IPS-18a (cell line): ENCODE measurements around the gene RIPOR2.
"Not testable (repeated sequence)": the region's sequence is repeated elsewhere in the genome, so short reads cannot be mapped to it uniquely, and the experiment has no call there.

Source experiments
- H3K27ac ChIP-seq: one replicate; pipeline ENCODE4 v1.5.1; 2013; ENCODE audit warnings: low read length
- H3K27me3 ChIP-seq: one replicate; pipeline ENCODE4 v1.6.1; 2013; ENCODE audit warnings: mild to moderate bottlenecking, low read length; ENCODE audit not compliant: control insufficient read depth, insufficient read depth
- H3K36me3 ChIP-seq: one replicate; pipeline ENCODE4 v1.6.1; 2013; ENCODE audit warnings: low read depth, low read length; ENCODE audit not compliant: control insufficient read depth
- H3K4me1 ChIP-seq: one replicate; pipeline ENCODE4 v1.6.1; 2013; ENCODE audit warnings: low read depth, low read length; ENCODE audit not compliant: control insufficient read depth
- H3K4me3 ChIP-seq: one replicate; pipeline ENCODE4 v1.5.1; 2013; ENCODE audit warnings: low read length
- H3K9ac ChIP-seq: one replicate; pipeline ENCODE4 v1.6.1; 2013; ENCODE audit warnings: mild to moderate bottlenecking, low read length, moderate library complexity
- H3K9me3 ChIP-seq: one replicate; pipeline ENCODE4 v1.6.1; 2013; ENCODE audit warnings: low read depth, low read length; ENCODE audit not compliant: control insufficient read depth

Gene RIPOR2

DNA sequence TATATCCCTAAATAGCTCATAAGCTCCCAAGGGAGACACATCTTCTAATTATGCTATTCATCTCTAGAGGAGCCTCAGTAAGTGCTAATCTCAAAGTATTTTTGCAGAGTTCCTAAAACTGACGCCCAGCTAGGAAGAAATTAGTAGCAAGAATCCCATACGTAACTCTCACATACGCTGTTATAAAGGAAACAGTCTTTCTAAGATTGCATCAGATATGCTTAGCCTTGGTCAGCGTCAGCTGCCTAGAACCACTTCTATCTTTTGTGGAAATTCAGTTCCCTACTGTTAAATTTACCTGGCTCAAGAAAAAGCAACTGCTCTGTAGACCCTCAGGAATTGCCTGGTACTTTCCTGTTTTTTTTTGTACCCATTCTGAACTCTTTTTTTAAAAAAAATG lies 13.6 kb downstream of the RIPOR2 start:
- Histone ChIP-seq H3K9ac (no peak overlapping the region), H3K36me3 (no peaks in the 10 kb centered on the region), H3K9me3 (no peaks in the 10 kb centered on the region), H3K4me1 (peaks cover 44% of the 10 kb centered on the region), H3K27ac (no peak overlapping the region), H3K27me3 (no peaks in the 10 kb centered on the region), H3K4me3 (no peak overlapping the region)

DNA sequence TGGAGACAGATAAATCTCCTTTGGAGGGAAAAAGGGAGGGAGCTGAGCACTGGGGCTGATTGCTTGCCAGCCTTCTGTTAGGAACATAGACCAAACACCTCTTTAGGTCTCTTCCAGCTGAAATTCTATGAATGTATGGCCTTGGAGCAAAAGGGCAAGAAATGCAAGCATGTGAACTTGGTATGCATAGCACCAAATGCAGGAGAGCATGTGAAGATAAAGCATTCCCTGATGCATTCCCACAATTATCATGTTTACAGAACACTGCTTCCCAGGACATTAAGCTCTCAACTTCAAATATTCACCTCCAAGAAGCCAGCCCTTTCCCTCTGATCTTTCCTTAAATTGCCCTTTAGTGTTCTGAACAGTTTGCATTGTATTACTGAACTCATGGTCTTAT lies 15.6 kb downstream of the RIPOR2 start:
- H3K36me3 ChIP-seq = no peaks in the 10 kb centered on the region
- no peaks in the 10 kb centered on the region for H3K9me3 ChIP-seq
- H3K4me1 ChIP-seq = peaks cover 44% of the 10 kb centered on the region
- no peak overlapping the region for H3K27ac ChIP-seq
- H3K9ac ChIP-seq = no peak overlapping the region
- H3K27me3 ChIP-seq = no peaks in the 10 kb centered on the region
- H3K4me3 ChIP-seq = no peak overlapping the region

- Histone ChIP-seq H3K9me3 (no peaks in the 10 kb centered on the region), H3K27ac (no peak overlapping the region), H3K27me3 (no peaks in the 10 kb centered on the region), H3K9ac (no peak overlapping the region), H3K36me3 (no peaks in the 10 kb centered on the region), H3K4me3 (peak overlapping the region; percentile 5), H3K4me1 (peaks cover 41% of the 10 kb centered on the region)
Measured at GRCh38 chr6:24919056-24919892, 16.5 kb downstream of the RIPOR2 start.

DNA sequence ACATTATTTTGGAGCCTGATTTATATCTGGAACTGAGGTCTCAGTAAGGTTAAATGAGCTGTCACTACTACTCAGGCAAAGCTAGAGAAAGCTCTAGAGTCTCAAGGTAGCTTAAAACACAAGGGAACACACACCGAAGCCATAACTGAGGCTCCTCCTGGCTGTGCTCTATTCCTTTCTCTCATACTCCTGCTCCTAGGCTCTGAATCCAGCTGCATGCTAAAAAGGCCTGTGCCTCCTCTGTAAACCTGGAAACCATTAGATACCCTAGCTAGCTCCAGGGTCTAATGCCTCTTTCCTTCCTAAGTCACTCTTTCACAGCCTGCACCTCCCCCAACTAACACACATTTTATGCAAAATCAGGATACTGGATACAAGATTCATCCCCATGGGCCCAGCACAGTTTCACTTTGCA lies 17.1 kb downstream of the RIPOR2 start:
- H3K9ac ChIP-seq = no peak overlapping the region
- no peak overlapping the region for H3K4me3 ChIP-seq

GRCh38 chr6:24916496-24916895 lies 19.3 kb downstream of the RIPOR2 start:
- Histone ChIP-seq H3K9me3 (no peaks in the 10 kb centered on the region), H3K27me3 (peaks cover 15% of the 10 kb centered on the region), H3K4me1 (peaks cover 30% of the 10 kb centered on the region), H3K9ac (no peak overlapping the region), H3K4me3 (no peak overlapping the region), H3K27ac (no peak overlapping the region), H3K36me3 (no peaks in the 10 kb centered on the region)

More for the DNA sequence above, 17.1 kb downstream of the RIPOR2 start:
- Histone ChIP-seq H3K36me3 (no peaks in the 10 kb centered on the region), H3K4me1 (peaks cover 36% of the 10 kb centered on the region), H3K27me3 (no peaks in the 10 kb centered on the region), H3K27ac (no peak overlapping the region), H3K9me3 (no peaks in the 10 kb centered on the region)

- Histone ChIP-seq H3K27me3 (peaks cover 23% of the 10 kb centered on the region), H3K4me1 (peaks cover 27% of the 10 kb centered on the region), H3K9me3 (no peaks in the 10 kb centered on the region), H3K9ac (no peak overlapping the region), H3K4me3 (no peak overlapping the region), H3K27ac (no peak overlapping the region), H3K36me3 (no peaks in the 10 kb centered on the region)
Measured at GRCh38 chr6:24915641-24916040, 20.1 kb downstream of the RIPOR2 start.

- Histone ChIP-seq H3K4me1 (peaks cover 19% of the 10 kb centered on the region), H3K27me3 (peaks cover 38% of the 10 kb centered on the region)
- not testable (repeated sequence) for H3K36me3 ChIP-seq, H3K9ac ChIP-seq, H3K9me3 ChIP-seq, H3K27ac ChIP-seq, H3K4me3 ChIP-seq
Measured at GRCh38 chr6:24914082-24914481, 21.7 kb downstream of the RIPOR2 start.

DNA sequence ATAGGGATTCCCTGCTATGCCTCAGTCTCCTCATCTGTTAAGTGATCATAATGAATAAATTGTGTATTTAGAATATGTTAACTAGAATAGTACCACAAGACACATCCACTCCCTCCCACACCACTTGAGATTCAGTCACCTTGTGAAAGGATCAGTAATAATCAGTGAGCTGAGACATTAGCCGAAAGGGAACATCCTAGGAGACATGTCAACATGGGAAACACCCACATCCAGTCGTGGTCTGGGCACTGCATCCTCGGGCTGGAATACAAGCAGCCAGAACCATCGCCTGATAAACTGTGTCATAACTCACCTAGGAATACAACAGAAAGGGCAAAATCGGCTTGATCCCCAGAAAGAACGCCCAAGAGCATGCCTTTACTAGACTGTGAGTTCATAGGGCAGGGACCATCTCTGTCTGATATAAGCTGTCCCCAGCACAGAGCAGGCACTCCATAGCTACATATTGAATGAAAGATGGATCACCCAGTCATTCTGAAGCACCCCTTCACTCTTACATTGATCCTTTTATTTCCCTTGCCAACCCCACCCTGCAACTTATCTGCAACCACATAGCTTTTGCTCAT lies 23.9 kb downstream of the RIPOR2 start:
- H3K4me1 ChIP-seq = peaks cover 7% of the 10 kb centered on the region
- H3K27ac ChIP-seq = no peak overlapping the region
- H3K9me3 ChIP-seq = no peaks in the 10 kb centered on the region
- H3K27me3 ChIP-seq = peaks cover 48% of the 10 kb centered on the region
- H3K4me3 ChIP-seq = peak overlapping the region; percentile 61
- H3K9ac ChIP-seq = no peak overlapping the region
- H3K36me3 ChIP-seq = no peaks in the 10 kb centered on the region

DNA sequence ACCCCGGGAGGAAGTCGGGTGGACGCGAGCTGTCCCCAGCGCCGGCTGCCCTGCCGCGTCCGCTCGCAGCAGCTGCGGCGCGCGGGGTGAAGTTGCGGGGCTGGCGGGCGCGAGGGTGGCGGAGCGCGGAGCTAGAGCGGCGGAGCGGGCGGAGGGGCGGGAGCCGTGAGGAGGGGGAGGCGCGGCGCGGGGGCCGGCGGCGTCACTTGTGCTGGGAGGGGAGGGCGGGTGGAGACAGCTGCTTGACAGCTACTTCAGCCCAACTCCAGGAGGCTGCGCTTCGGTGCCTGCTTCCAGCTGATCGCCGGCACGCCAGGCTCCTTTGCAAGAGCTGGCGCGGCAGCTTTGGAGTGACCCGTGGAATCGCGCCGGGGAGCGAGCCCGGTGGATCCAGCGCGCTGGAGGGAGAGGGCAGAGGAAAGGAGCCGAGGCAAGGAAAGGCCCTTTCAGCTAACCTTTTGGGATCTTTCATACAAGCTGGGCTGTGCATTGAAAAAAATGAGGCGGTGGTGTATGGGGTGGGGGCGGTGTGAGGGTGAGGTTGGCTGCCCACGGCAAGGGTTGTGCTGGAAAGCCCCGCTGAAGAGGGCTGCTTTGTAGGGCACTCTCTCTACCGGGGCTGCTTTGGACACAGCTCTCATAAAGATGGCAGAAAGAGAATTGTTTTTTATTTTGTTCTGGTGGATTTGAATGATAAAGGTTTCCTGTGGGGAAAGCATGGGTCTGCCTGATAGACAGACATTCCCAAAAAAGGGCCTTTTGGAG lies 24.6 kb downstream of the RIPOR2 start:
- H3K9ac ChIP-seq = no peak overlapping the region
- no peaks in the 10 kb centered on the region for H3K36me3 ChIP-seq
- H3K4me3 ChIP-seq = peak overlapping the region; percentile 61
- no peak overlapping the region for H3K27ac ChIP-seq
- peaks cover 7% of the 10 kb centered on the region for H3K4me1 ChIP-seq
- no peaks in the 10 kb centered on the region for H3K9me3 ChIP-seq
- peaks cover 48% of the 10 kb centered on the region for H3K27me3 ChIP-seq

- Histone ChIP-seq H3K9me3 (no peaks in the 10 kb centered on the region), H3K27me3 (peaks cover 48% of the 10 kb centered on the region), H3K27ac (no peak overlapping the region), H3K9ac (no peak overlapping the region), H3K4me1 (peaks cover 7% of the 10 kb centered on the region), H3K36me3 (no peaks in the 10 kb centered on the region), H3K4me3 (peak overlapping the region; percentile 61)
Measured at GRCh38 chr6:24910331-24910960, 25.3 kb downstream of the RIPOR2 start.
